LNCAP (cell line): ENCODE data around the gene PRKCSH.

Experiments
- TF ChIP-seq, protein P1 (sequence below): fragments of 450-650 bp; IDR thresholded peaks from 2 replicates; pipeline ENCODE4 v1.5.1; 2017; ENCODE audit warnings: mild to moderate bottlenecking

PRKCSH gene

GRCh38 chr19:11483366-11484111 is 48.1 kb downstream of the PRKCSH start:
- TF ChIP-seq, protein P1, sequence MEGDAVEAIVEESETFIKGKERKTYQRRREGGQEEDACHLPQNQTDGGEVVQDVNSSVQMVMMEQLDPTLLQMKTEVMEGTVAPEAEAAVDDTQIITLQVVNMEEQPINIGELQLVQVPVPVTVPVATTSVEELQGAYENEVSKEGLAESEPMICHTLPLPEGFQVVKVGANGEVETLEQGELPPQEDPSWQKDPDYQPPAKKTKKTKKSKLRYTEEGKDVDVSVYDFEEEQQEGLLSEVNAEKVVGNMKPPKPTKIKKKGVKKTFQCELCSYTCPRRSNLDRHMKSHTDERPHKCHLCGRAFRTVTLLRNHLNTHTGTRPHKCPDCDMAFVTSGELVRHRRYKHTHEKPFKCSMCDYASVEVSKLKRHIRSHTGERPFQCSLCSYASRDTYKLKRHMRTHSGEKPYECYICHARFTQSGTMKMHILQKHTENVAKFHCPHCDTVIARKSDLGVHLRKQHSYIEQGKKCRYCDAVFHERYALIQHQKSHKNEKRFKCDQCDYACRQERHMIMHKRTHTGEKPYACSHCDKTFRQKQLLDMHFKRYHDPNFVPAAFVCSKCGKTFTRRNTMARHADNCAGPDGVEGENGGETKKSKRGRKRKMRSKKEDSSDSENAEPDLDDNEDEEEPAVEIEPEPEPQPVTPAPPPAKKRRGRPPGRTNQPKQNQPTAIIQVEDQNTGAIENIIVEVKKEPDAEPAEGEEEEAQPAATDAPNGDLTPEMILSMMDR: no peak

DNA sequence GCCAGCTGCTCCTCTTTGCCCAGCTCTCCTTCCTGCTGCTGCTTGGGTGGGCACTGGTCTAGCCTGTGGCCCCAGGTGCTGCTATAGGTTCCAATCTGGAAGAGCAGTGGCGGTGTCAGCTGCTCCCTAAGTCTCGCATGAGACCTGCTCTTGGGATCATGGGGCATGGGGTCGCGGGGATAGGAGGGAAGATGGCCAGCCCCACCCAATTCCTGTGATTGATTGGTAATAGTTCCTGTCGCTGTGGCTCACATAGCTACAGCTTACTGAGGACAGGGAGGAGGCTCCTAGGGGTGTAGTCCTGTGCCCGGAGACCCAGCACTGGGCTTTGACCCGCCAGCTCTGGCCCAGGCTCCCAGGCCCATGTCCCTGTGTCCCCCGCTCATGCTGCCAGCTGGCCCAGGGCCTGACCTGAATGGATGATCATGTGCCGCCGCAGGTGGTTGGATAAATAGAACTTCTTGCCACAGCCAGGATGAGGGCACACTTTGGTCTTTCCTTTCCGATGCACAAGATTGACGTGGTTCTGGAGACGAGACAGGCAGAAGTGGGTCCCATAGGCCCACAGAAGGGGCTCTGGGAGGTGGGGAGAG is 49.9 kb downstream of the PRKCSH start:
- TF ChIP-seq, protein P1: no peak

DNA sequence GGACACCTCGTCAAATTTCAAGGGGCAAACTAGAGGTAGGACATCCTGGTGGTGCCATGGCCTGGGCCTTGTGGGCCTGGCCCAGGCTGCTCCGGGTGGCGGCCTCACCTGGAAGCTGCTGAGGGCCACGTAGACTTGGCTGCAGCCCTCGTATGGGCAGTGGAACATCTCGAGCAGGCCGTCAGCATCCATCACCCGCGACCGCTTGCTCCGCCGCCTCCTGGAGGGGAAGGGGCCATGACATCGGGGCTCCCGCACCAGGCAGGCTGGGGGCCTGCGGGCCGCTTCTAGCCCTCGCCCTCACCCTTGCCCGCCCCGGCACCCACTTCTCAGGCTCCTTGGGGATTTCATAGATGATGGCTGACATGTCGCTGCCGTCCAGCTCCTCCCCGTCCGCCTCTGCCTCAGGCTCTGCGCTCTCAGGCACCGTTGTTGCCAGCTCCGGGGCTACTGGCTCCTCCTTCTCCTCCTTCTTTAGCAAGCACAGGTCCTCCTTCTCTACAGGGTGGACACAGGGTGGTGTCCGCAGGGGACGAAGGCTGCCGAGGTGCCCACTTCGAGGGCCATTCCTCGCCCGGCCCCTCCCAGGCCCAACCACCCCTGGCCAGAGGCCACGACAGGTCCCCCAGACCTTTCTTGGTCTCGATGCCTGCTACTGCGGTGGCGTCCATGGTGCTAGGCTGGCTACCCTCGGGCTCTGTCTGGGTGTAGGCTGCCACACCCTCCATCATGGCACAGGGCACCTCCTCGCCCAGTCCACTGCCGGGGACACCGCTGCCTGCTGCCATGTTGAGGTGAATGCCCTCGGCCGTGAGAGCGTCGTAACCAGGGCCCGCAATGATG is 51.4 kb downstream of the PRKCSH start:
- TF ChIP-seq, protein P1: no peak

- TF ChIP-seq, protein P1: no peak
Observed at GRCh38 chr19:11489378-11489777, 53.9 kb downstream of the PRKCSH start.

DNA sequence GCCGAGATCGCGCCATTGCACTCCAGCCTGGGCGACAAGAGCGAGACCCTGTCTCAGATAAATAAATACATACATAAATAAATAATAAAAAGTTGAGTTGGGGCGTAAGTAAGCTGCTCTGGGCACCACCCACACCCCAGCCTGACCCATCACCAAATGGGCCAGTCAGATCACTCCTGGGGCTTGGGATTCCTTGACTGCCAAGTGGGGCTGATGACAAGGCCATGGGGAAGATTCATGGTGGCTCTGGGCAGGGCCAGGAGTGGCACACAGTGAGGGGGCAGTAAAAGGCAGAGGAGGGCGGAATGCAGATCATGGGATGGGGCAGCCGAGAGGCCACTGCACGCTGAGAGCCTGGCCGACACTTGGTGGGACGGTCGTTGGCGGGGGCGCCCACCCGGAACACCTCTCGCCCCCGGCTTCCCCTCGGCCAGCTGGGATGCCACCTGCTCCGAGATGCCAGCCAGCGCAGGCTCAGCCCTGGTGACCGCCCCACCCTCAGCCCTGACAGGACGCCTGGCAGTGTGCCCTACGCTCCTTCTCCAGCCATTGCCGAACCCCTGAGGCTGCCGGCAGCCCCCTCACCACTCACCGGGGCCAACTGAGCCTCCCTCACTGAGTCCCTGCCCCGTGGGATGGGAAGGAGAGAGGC is 59.3 kb downstream of the PRKCSH start:
- TF ChIP-seq, protein P1: no peak

- TF ChIP-seq, protein P1: no peak
Observed at GRCh38 chr19:11495481-11495880, 60.0 kb downstream of the PRKCSH start.

DNA sequence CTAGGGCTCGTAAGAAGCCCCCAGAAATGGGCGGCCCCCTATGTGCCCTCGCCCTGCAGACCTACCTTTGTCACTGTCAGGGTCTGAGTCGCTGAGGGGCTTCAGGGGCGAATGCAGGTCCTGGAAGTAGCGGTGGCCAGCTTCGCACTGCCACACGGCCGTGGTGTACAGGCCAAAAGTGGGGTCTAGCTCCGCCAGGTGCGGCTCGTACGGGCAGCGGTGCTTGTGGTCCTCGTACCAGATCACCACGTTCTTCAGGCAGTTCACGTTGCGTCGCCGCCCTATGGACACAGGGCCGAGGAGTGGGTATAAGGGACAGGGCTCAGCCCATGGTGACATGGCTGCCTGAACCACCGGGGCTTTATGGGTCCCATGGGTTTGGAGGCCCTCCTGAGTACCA is 60.5 kb downstream of the PRKCSH start:
- TF ChIP-seq, protein P1: no peak
